ENCODE data around the gene PLK1.
A peak's percentile ranks its signal among the peaks of the same experiment; 100 is the strongest.

PLK1 gene

DNA sequence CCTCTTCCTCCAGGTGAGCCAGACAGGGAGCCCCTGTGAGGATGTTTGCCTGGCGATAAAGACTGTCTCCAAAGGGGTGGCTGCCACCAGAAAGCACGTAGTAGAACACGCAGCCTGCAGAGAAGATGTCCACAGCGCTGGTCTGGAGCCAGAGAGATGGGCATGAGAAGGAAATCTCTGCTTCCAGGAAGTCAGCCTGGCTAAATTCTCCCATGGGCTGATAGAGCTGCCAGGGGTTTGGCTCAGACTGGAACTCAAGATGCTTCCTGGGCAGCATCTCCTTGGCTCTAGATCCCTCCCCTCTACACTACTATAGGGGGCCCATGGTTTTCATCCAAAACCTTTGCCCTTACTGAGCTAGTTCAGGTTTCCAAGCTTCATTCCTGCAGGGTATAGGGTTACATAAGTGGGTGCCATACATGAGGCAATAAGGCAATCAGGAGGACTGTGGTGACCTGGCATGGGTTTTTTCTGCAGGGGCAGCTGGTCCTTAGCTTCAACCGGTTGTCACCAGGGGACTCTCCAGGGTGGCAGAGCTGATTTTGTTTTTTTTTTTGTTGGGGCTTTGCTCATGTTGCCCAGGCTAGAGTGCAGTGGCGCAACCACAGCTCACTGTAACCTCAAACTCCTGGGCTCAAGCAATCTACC, 13.6 kb downstream of the PLK1 start:
- Histone ChIP-seq H3K27me3 (replicated peaks; ENCODE audit: control insufficient read depth, insufficient read depth, low read length) (no peaks in the 10 kb centered on the region), H3K36me3 (ENCODE audit: control insufficient read depth, insufficient read depth, low read length) (peaks cover 22% of the 10 kb centered on the region), H3K4me3 (replicated peaks; ENCODE audit: low read depth, low read length) (no peak overlapping the region)
- DNase-seq (ENCODE audit: extremely low read depth, insufficient read length): no peak
- TF ChIP-seq, protein P1, sequence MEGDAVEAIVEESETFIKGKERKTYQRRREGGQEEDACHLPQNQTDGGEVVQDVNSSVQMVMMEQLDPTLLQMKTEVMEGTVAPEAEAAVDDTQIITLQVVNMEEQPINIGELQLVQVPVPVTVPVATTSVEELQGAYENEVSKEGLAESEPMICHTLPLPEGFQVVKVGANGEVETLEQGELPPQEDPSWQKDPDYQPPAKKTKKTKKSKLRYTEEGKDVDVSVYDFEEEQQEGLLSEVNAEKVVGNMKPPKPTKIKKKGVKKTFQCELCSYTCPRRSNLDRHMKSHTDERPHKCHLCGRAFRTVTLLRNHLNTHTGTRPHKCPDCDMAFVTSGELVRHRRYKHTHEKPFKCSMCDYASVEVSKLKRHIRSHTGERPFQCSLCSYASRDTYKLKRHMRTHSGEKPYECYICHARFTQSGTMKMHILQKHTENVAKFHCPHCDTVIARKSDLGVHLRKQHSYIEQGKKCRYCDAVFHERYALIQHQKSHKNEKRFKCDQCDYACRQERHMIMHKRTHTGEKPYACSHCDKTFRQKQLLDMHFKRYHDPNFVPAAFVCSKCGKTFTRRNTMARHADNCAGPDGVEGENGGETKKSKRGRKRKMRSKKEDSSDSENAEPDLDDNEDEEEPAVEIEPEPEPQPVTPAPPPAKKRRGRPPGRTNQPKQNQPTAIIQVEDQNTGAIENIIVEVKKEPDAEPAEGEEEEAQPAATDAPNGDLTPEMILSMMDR (IDR thresholded peaks at IDR 0.05; ENCODE audit: insufficient read depth, low read length, poor library complexity, severe bottlenecking): no peak

- DNase-seq (ENCODE audit: extremely low read depth, insufficient read length): no peak
- Histone ChIP-seq H3K27me3 (replicated peaks; ENCODE audit: control insufficient read depth, insufficient read depth, low read length) (no peaks in the 10 kb centered on the region), H3K36me3 (ENCODE audit: control insufficient read depth, insufficient read depth, low read length) (peaks cover 13% of the 10 kb centered on the region), H3K4me3 (replicated peaks; ENCODE audit: low read depth, low read length) (no peak overlapping the region)
- TF ChIP-seq, protein P1 (IDR thresholded peaks at IDR 0.05; ENCODE audit: insufficient read depth, low read length, poor library complexity, severe bottlenecking): no peak
Measured at GRCh38 chr16:23694265-23694643, 15.6 kb downstream of the PLK1 start.

- peaks cover 7% of the 10 kb centered on the region for H3K36me3 ChIP-seq (ENCODE audit: control insufficient read depth, insufficient read depth, low read length)
- no peaks in the 10 kb centered on the region for H3K27me3 ChIP-seq (replicated peaks; ENCODE audit: control insufficient read depth, insufficient read depth, low read length)
- TF ChIP-seq, protein P1 (IDR thresholded peaks at IDR 0.05; ENCODE audit: insufficient read depth, low read length, poor library complexity, severe bottlenecking): no peak
- no peak overlapping the region for H3K4me3 ChIP-seq (replicated peaks; ENCODE audit: low read depth, low read length)
- peak; percentile 54 for DNase-seq (ENCODE audit: extremely low read depth, insufficient read length)
Measured at GRCh38 chr16:23694644-23695373, 16.1 kb downstream of the PLK1 start.

DNA sequence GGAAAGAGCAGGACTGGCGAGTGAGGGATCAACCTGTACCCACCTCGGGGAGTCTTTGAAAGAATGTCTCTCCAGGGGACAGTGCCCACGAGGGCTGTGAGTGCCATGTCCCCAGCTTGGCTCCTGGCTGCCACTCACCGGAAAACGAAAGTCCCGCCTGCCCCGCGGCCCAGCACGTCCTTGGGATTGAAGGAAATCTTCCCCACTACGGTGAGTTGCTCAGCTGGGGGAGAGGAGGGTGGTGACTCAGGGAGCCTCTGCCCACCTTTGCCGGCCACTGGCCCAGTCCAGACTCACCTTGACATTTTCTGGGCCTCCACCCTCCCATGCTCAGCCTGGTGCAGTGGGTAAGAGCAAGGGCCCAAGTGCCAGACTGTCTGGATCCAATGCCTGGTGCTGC, 17.1 kb downstream of the PLK1 start:
- H3K4me3 ChIP-seq (replicated peaks; ENCODE audit: low read depth, low read length): no peak overlapping the region
- H3K27me3 ChIP-seq (replicated peaks; ENCODE audit: control insufficient read depth, insufficient read depth, low read length): no peaks in the 10 kb centered on the region
- TF ChIP-seq, protein P1 (IDR thresholded peaks at IDR 0.05; ENCODE audit: insufficient read depth, low read length, poor library complexity, severe bottlenecking): no peak
- peaks cover 2% of the 10 kb centered on the region for H3K36me3 ChIP-seq (ENCODE audit: control insufficient read depth, insufficient read depth, low read length)
- no peak for DNase-seq (ENCODE audit: extremely low read depth, insufficient read length)

DNA sequence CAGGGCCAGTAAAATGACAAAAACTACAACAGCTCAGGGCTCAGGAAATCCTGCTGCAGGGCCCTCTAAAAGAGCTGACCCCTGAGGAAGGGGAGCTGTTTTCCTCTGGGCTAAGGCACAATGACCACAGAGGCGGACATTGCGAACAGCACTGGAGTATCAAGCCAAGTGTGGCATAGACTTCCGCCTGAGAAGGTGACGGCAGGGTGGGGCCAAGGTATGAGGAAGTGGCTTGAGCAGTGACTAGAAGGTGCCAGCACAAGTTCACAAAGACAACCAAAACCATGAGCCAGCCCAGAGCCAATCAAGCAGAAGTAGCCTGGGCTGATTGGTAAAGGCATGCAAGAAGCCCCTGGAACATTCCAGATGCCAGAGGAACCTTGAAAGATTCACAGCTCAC, 20.4 kb downstream of the PLK1 start:
- H3K27me3 ChIP-seq (replicated peaks; ENCODE audit: control insufficient read depth, insufficient read depth, low read length): no peaks in the 10 kb centered on the region
- TF ChIP-seq, protein P1 (IDR thresholded peaks at IDR 0.05; ENCODE audit: insufficient read depth, low read length, poor library complexity, severe bottlenecking): no peak
- no peak overlapping the region for H3K4me3 ChIP-seq (replicated peaks; ENCODE audit: low read depth, low read length)
- DNase-seq (ENCODE audit: extremely low read depth, insufficient read length): no peak
- H3K36me3 ChIP-seq (ENCODE audit: control insufficient read depth, insufficient read depth, low read length): no peaks in the 10 kb centered on the region

All from GM06990 (cell line).